Fibroblast of villous mesenchyme (primary cell): ENCODE results near the gene PDHX. TPM values are rescaled to one million over a fixed set of nuclear protein-coding genes. Genes with fewer than 3 reads are reported as not detected.

ENCODE experiments used
- DNase-seq: peaks from one replicate; pipeline ENCODE4 v3.0.0-alpha.2; 2010; ENCODE audit warnings: low read depth
- H3K4me3 ChIP-seq: 2 replicates; pipeline ENCODE4 v1.5.1; 2011; ENCODE audit warnings: low read depth, mild to moderate bottlenecking, low read length
- CTCF ChIP-seq: IDR thresholded peaks from 2 replicates; pipeline ENCODE4 v1.5.1; 2012; ENCODE audit warnings: low read depth, mild to moderate bottlenecking, low read length; ENCODE audit not compliant: insufficient read depth
- small RNA-seq: library from RNA; depleted of rRNA; stranded (forward); fragments of <200 nt; gene quantifications from one replicate; pipeline ENCODE3, GENCODE V24; 2012
- total RNA-seq: library from RNA; depleted of rRNA; stranded (reverse); fragments of >200 nt; gene quantifications from 2 replicates; pipeline ENCODE4 v1.2.3, GENCODE V29; 2012

The PDHX gene
- total RNA-seq, 1 donor = 66.9 TPM

GRCh38 chr11:35041070-35041554 lies 124.7 kb downstream of the PDHX start:
- H3K4me3 ChIP-seq = no peak overlapping the region
- DNase-seq = no peak
- TF ChIP-seq CTCF = no peak

GRCh38 chr11:35042224-35042623 lies 125.8 kb downstream of the PDHX start:
- TF ChIP-seq CTCF = no peak
- peak; percentile 29 for DNase-seq
- H3K4me3 ChIP-seq = no peak overlapping the region

GRCh38 chr11:35042913-35043312 lies 126.5 kb downstream of the PDHX start:
- H3K4me3 ChIP-seq = no peak overlapping the region
- no peak for DNase-seq
- TF ChIP-seq CTCF = no peak

- no peak overlapping the region for H3K4me3 ChIP-seq
- no peak for DNase-seq
- no peak for TF ChIP-seq CTCF
Measured at GRCh38 chr11:35043936-35044335, 127.5 kb downstream of the PDHX start.

GRCh38 chr11:35045236-35045820 lies 128.9 kb downstream of the PDHX start:
- DNase-seq = no peak
- no peak overlapping the region for H3K4me3 ChIP-seq
- no peak for TF ChIP-seq CTCF

Small RNAs within 50 kb of the gene (small RNA-seq; reads per million reads assigned to genes)
- gene MIR1343 = not detected

Other genes starting within 250 kb of the PDHX start
- 22.5 and 33.2 TPM in 2 replicates for gene APIP, start 239 bp upstream of the PDHX start, total RNA-seq
- gene CD44, start 222.6 kb downstream of the PDHX start, total RNA-seq = 441 and 647 TPM in 2 replicates